Measurements from ENCODE around the gene ITLN2. TPM values are rescaled to one million over a fixed set of nuclear protein-coding genes. Genes with fewer than 3 reads are reported as not detected.

The ITLN2 gene
- total RNA-seq, 2 donors from 2014 or later, result 20.3 to 29.7 TPM

- 86 to 88% methylated on average over 1 to 2 of the region's 2 CpGs for WGBS, 2 experiments (ENCODE audit: insufficient coverage in 1 of 2, insufficient read length in 1 of 2)
- TF ChIP-seq CTCF (conservative IDR thresholded peaks at IDR 0.05), result no peak
- Mint-ChIP-seq H3K27me3 (ENCODE audit: insufficient read depth) (peaks cover 3% of the 10 kb centered on the region), H3K4me3 (no peak overlapping the region), H3K4me1 (peaks cover 6% of the 10 kb centered on the region), H3K9me3 (peaks cover 4% of the 10 kb centered on the region), H3K27ac (no peak overlapping the region), H3K36me3 (ENCODE audit: low read depth) (peaks cover 6% of the 10 kb centered on the region)
- Histone ChIP-seq H3K27me3 (ENCODE audit: control insufficient read depth, insufficient read depth, low read length, poor library complexity, severe bottlenecking) (peaks cover 9% of the 10 kb centered on the region), H3K9ac (ENCODE audit: extremely low read depth, low read length, poor library complexity, severe bottlenecking) (no peak overlapping the region), H3K36me3 (ENCODE audit: control insufficient read depth, insufficient read depth, low read length) (no peaks in the 10 kb centered on the region), H3K4me1 (ENCODE audit: control insufficient read depth, insufficient read depth, low read length) (no peaks in the 10 kb centered on the region), H3K27ac (ENCODE audit: low read depth, low read length) (no peak overlapping the region), H3K9me3 (ENCODE audit: control insufficient read depth, low read length) (no peaks in the 10 kb centered on the region), H3K4me3 (ENCODE audit: low read length) (no peak overlapping the region)
- DNase-seq, result no peak
Observed at GRCh38 chr1:160979286-160979685, 24.7 kb upstream of the ITLN2 start.

GRCh38 chr1:160978510-160978927 is 23.9 kb upstream of the ITLN2 start:
- peaks cover 2% of the 10 kb centered on the region for H3K36me3 Mint-ChIP-seq (ENCODE audit: low read depth)
- H3K9me3 Mint-ChIP-seq, result peaks cover 4% of the 10 kb centered on the region
- no peaks in the 10 kb centered on the region for H3K36me3 ChIP-seq (ENCODE audit: control insufficient read depth, insufficient read depth, low read length)
- H3K27me3 Mint-ChIP-seq (ENCODE audit: insufficient read depth), result peaks cover 3% of the 10 kb centered on the region
- H3K9me3 ChIP-seq (ENCODE audit: control insufficient read depth, low read length), result no peaks in the 10 kb centered on the region
- H3K4me1 ChIP-seq (ENCODE audit: control insufficient read depth, insufficient read depth, low read length), result no peaks in the 10 kb centered on the region
- H3K4me3 Mint-ChIP-seq, result no peak overlapping the region
- no peak for DNase-seq
- peaks cover 9% of the 10 kb centered on the region for H3K4me1 Mint-ChIP-seq
- 86 to 94% methylated on average over 1 to 10 of the region's 11 CpGs for WGBS, 2 experiments (ENCODE audit: insufficient coverage in 1 of 2, insufficient read length in 1 of 2)
- no peak overlapping the region for H3K4me3 ChIP-seq (ENCODE audit: low read length)
- no peak overlapping the region for H3K27ac Mint-ChIP-seq
- H3K27ac ChIP-seq (ENCODE audit: low read depth, low read length), result no peak overlapping the region
- no peak for TF ChIP-seq CTCF (conservative IDR thresholded peaks at IDR 0.05)
- H3K9ac ChIP-seq (ENCODE audit: extremely low read depth, low read length, poor library complexity, severe bottlenecking), result no peak overlapping the region
- peaks cover 9% of the 10 kb centered on the region for H3K27me3 ChIP-seq (ENCODE audit: control insufficient read depth, insufficient read depth, low read length, poor library complexity, severe bottlenecking)

- 97% methylated on average over 2 of the region's 2 CpGs; no CpG with 5 or more reads in 1 of the 2 experiments for WGBS, 2 experiments (ENCODE audit: insufficient coverage in 1 of 2, insufficient read length in 1 of 2)
- no peaks in the 10 kb centered on the region for H3K27me3 ChIP-seq (ENCODE audit: control insufficient read depth, insufficient read depth, low read length, poor library complexity, severe bottlenecking)
- Mint-ChIP-seq H3K27ac (no peak overlapping the region), H3K4me1 (peaks cover 21% of the 10 kb centered on the region), H3K4me3 (no peak overlapping the region), H3K27me3 (ENCODE audit: insufficient read depth) (peaks cover 1% of the 10 kb centered on the region), H3K36me3 (ENCODE audit: low read depth) (no peaks in the 10 kb centered on the region), H3K9me3 (no peaks in the 10 kb centered on the region)
- peaks cover 4% of the 10 kb centered on the region for H3K4me1 ChIP-seq (ENCODE audit: control insufficient read depth, insufficient read depth, low read length)
- TF ChIP-seq CTCF (conservative IDR thresholded peaks at IDR 0.05), result no peak
- H3K9me3 ChIP-seq (ENCODE audit: control insufficient read depth, low read length), result no peaks in the 10 kb centered on the region
- no peak overlapping the region for H3K4me3 ChIP-seq (ENCODE audit: low read length)
- no peak for DNase-seq
- no peak overlapping the region for H3K9ac ChIP-seq (ENCODE audit: extremely low read depth, low read length, poor library complexity, severe bottlenecking)
- no peak overlapping the region for H3K27ac ChIP-seq (ENCODE audit: low read depth, low read length)
- H3K36me3 ChIP-seq (ENCODE audit: control insufficient read depth, insufficient read depth, low read length), result no peaks in the 10 kb centered on the region
Observed at GRCh38 chr1:160975026-160975425, 20.4 kb upstream of the ITLN2 start.

All from endodermal cell (in vitro differentiated cells).